DND-41 (cell line): ENCODE data around the gene NOTCH4.

ENCODE experiments used
- ATAC-seq: fragments of 200-7000 bp; cut with Tn5 transposase; 3 replicates; pipeline ENCODE4 v1.9.1; 2021; ENCODE audit warnings: low read depth; ENCODE audit not compliant: insufficient read depth
- DNase-seq: peaks from one replicate; pipeline ENCODE4 v3.0.0-alpha.2; 2020
- H2AFZ ChIP-seq: 2 replicates; pipeline ENCODE4 v1.6.0; 2012; ENCODE audit warnings: low read depth, low read length
- H3K27ac ChIP-seq: 2 replicates; pipeline ENCODE4 v1.5.1; 2012; ENCODE audit warnings: low read length, inconsistent platforms
- H3K27me3 ChIP-seq: fragments of 200-600 bp; sonication (generic); 2 replicates; pipeline ENCODE4 v1.6.0; 2012; ENCODE audit warnings: low read length, mild to moderate bottlenecking, inconsistent platforms; ENCODE audit not compliant: insufficient read depth, poor library complexity
- H3K36me3 ChIP-seq: 2 replicates; pipeline ENCODE4 v1.5.1; 2012; ENCODE audit warnings: low read length, inconsistent platforms; ENCODE audit not compliant: insufficient read depth
- H3K4me1 ChIP-seq: 2 replicates; pipeline ENCODE4 v1.5.1; 2012; ENCODE audit warnings: mild to moderate bottlenecking, low read length; ENCODE audit not compliant: insufficient read depth
- H3K4me2 ChIP-seq: 2 replicates; pipeline ENCODE4 v1.6.0; 2012; ENCODE audit warnings: mild to moderate bottlenecking, moderate library complexity, low read length, inconsistent platforms; ENCODE audit not compliant: insufficient read depth
- H3K4me3 ChIP-seq, 2 experiments: fragments of 200-600 bp in 1 of 2; shearing (Covaris generic) in 1 of 2; 2 replicates each; pipeline ENCODE4 v1.5.1; 2012 to 2016; ENCODE audit warnings: inconsistent platforms in 2 of 2, low read length in 2 of 2, mild to moderate bottlenecking in 2 of 2, low read depth in 1 of 2, moderate library complexity in 1 of 2
- H3K79me2 ChIP-seq: 2 replicates; pipeline ENCODE4 v1.6.0; 2012; ENCODE audit warnings: low read length, inconsistent platforms; ENCODE audit not compliant: insufficient read depth
- H3K9ac ChIP-seq: 2 replicates; pipeline ENCODE4 v1.6.0; 2012; ENCODE audit warnings: low read depth, mild to moderate bottlenecking, inconsistent platforms, low read length, moderate library complexity
- H3K9me3 ChIP-seq: 2 replicates; pipeline ENCODE4 v1.5.1; 2012; ENCODE audit warnings: low read length, moderate library complexity, mild to moderate bottlenecking, inconsistent platforms; ENCODE audit not compliant: insufficient read depth, severe bottlenecking
- H4K20me1 ChIP-seq: 2 replicates; pipeline ENCODE4 v1.6.0; 2012; ENCODE audit warnings: low read length; ENCODE audit not compliant: insufficient read depth
- CTCF ChIP-seq: IDR thresholded peaks from 2 replicates; pipeline ENCODE4 v1.5.1; 2012; ENCODE audit warnings: borderline replicate concordance, low read length, moderate library complexity, mild to moderate bottlenecking; ENCODE audit not compliant: poor library complexity, severe bottlenecking; ENCODE audit errors: extremely low read depth
- EZH2 ChIP-seq: IDR thresholded peaks from 3 replicates; pipeline ENCODE4 v1.6.1; 2012; ENCODE audit warnings: borderline replicate concordance, low read depth, mild to moderate bottlenecking, moderate library complexity, low read length, inconsistent platforms; ENCODE audit not compliant: severe bottlenecking

NOTCH4 gene

GRCh38 chr6:32234934-32235333, 11.1 kb upstream of the NOTCH4 start:
- ATAC-seq (no peak), DNase-seq (no peak)
- no peak overlapping the region for H2AFZ ChIP-seq

GRCh38 chr6:32226434-32226833, 2.6 kb upstream of the NOTCH4 start:
- no peak overlapping the region for H2AFZ ChIP-seq
- no peaks in the 10 kb centered on the region for H3K4me1 ChIP-seq
- DNase-seq (no peak), ATAC-seq (no peak)
- no peak overlapping the region for H3K4me2 ChIP-seq
- no peaks in the 10 kb centered on the region for H3K9me3 ChIP-seq
- H3K27me3 ChIP-seq: peaks cover 4% of the 10 kb centered on the region
- H3K79me2 ChIP-seq: no peaks in the 10 kb centered on the region
- TF ChIP-seq EZH2: no peak
- no peak for TF ChIP-seq CTCF
- H4K20me1 ChIP-seq: no peaks in the 10 kb centered on the region
- no peak overlapping the region for H3K4me3 ChIP-seq
- no peak overlapping the region for H3K27ac ChIP-seq
- no peak overlapping the region for H3K9ac ChIP-seq
- no peaks in the 10 kb centered on the region for H3K36me3 ChIP-seq

More at GRCh38 chr6:32234934-32235333, 11.1 kb upstream of the NOTCH4 start:
- H4K20me1 ChIP-seq: no peaks in the 10 kb centered on the region
- H3K9ac ChIP-seq: no peak overlapping the region
- no peaks in the 10 kb centered on the region for H3K4me1 ChIP-seq
- no peak overlapping the region for H3K27ac ChIP-seq
- H3K27me3 ChIP-seq: no peaks in the 10 kb centered on the region
- TF ChIP-seq CTCF (peak; percentile 24), EZH2 (no peak)
- no peak overlapping the region for H3K4me2 ChIP-seq
- no peaks in the 10 kb centered on the region for H3K79me2 ChIP-seq
- H3K36me3 ChIP-seq: no peaks in the 10 kb centered on the region
- H3K4me3 ChIP-seq: no peak overlapping the region
- H3K9me3 ChIP-seq: no peaks in the 10 kb centered on the region

DNA sequence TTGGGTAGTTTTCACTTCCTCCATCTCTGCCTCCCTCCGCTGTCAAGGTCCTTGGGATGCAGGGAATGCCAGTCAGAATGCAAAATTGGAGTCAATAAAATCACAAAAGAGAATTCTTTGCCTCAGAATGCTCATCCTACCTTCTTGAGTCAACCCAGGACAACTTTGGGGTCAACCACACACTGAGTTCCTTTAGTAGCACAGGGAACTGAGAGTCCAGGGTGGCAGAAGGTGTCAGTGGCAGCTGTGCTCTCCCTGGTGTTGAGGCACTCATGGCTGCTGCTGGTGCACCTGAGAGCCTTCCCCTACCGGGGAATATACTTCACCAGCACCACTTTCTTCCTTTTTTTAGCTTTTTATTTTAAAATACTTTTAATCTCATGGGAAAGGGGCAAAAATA, 829 bp upstream of the NOTCH4 start:
- Histone ChIP-seq H3K4me2 (no peak overlapping the region), H3K9ac (no peak overlapping the region), H3K27ac (no peak overlapping the region), H2AFZ (no peak overlapping the region), H3K79me2 (no peaks in the 10 kb centered on the region), H3K4me3 (no peak overlapping the region), H3K27me3 (peaks cover 6% of the 10 kb centered on the region), H3K36me3 (no peaks in the 10 kb centered on the region), H3K4me1 (no peaks in the 10 kb centered on the region), H3K9me3 (no peaks in the 10 kb centered on the region), H4K20me1 (no peaks in the 10 kb centered on the region)
- no peak for DNase-seq
- no peak for ATAC-seq
- TF ChIP-seq CTCF: no peak
- TF ChIP-seq EZH2: no peak
